Measurements from ENCODE around the gene CNBP. TPM values are rescaled to one million over a fixed set of nuclear protein-coding genes. Genes with fewer than 3 reads are reported as not detected.
"Not testable (repeated sequence)": the region's sequence is repeated elsewhere in the genome, so short reads cannot be mapped to it uniquely, and the experiment has no call there.

Gene CNBP
- total RNA-seq, 1 donor from 2014 or later = 490 TPM

- H3K4me3 ChIP-seq = no peak overlapping the region
- no peaks in the 10 kb centered on the region for H3K9me3 ChIP-seq (replicated peaks)
- peak overlapping the region; percentile 92 for H3K27ac ChIP-seq (replicated peaks)
- H3K4me1 ChIP-seq = peaks cover 40% of the 10 kb centered on the region
- H3K27me3 ChIP-seq (ENCODE audit: low read depth) = no peaks in the 10 kb centered on the region
- TF ChIP-seq CTCF (IDR thresholded peaks at IDR 0.05; ENCODE audit: borderline replicate concordance) = no peak
- DNase-seq = no peak
- intact Hi-C loops (cut with micrococcal nuclease) = no loop called here
- H3K36me3 ChIP-seq = no peaks in the 10 kb centered on the region
Observed at GRCh38 chr3:129197321-129197720, 13.6 kb upstream of the CNBP start.

- H3K27ac ChIP-seq (replicated peaks) = peak overlapping the region; percentile 92
- H3K9me3 ChIP-seq (replicated peaks) = no peaks in the 10 kb centered on the region
- no peak for DNase-seq
- H3K27me3 ChIP-seq (ENCODE audit: low read depth) = no peaks in the 10 kb centered on the region
- intact Hi-C loops (cut with micrococcal nuclease) = no loop called here
- H3K36me3 ChIP-seq = no peaks in the 10 kb centered on the region
- peak overlapping the region; percentile 36 for H3K4me3 ChIP-seq
- TF ChIP-seq CTCF (IDR thresholded peaks at IDR 0.05; ENCODE audit: borderline replicate concordance) = no peak
- H3K4me1 ChIP-seq = peaks cover 43% of the 10 kb centered on the region
Observed at GRCh38 chr3:129196601-129197000, 12.9 kb upstream of the CNBP start.

GRCh38 chr3:129195731-129196256, 12.1 kb upstream of the CNBP start:
- H3K27ac ChIP-seq (replicated peaks) = peak overlapping the region; percentile 92
- H3K4me3 ChIP-seq = peak overlapping the region; percentile 36
- H3K4me1 ChIP-seq = peaks cover 43% of the 10 kb centered on the region
- no peaks in the 10 kb centered on the region for H3K36me3 ChIP-seq
- TF ChIP-seq CTCF (IDR thresholded peaks at IDR 0.05; ENCODE audit: borderline replicate concordance) = no peak
- intact Hi-C loops (cut with micrococcal nuclease) = no loop called here
- no peaks in the 10 kb centered on the region for H3K9me3 ChIP-seq (replicated peaks)
- no peaks in the 10 kb centered on the region for H3K27me3 ChIP-seq (ENCODE audit: low read depth)
- DNase-seq = peak; percentile 32

- H3K27ac ChIP-seq (replicated peaks); DNase-seq; H3K36me3 ChIP-seq; H3K27me3 ChIP-seq (ENCODE audit: low read depth); H3K9me3 ChIP-seq (replicated peaks); intact Hi-C loops (cut with micrococcal nuclease); H3K4me3 ChIP-seq: not testable (repeated sequence)
- peaks cover 28% of the 10 kb centered on the region for H3K4me1 ChIP-seq
Observed at GRCh38 chr3:129189793-129190192, 6.1 kb upstream of the CNBP start.

- TF ChIP-seq CTCF (IDR thresholded peaks at IDR 0.05; ENCODE audit: borderline replicate concordance) = no peak
- no peak for DNase-seq
- H3K4me3 ChIP-seq = no peak overlapping the region
- intact Hi-C loops (cut with micrococcal nuclease) = no loop called here
- H3K27me3 ChIP-seq (ENCODE audit: low read depth) = no peaks in the 10 kb centered on the region
- H3K9me3 ChIP-seq (replicated peaks) = no peaks in the 10 kb centered on the region
- H3K36me3 ChIP-seq = no peaks in the 10 kb centered on the region
- peak overlapping the region; percentile 100 for H3K27ac ChIP-seq (replicated peaks)
- H3K4me1 ChIP-seq = peaks cover 44% of the 10 kb centered on the region
Observed at GRCh38 chr3:129187857-129188256, 4.2 kb upstream of the CNBP start.

- Histone ChIP-seq H3K4me3 (peak overlapping the region; percentile 99), H3K27ac (replicated peaks) (peak overlapping the region; percentile 100), H3K4me1 (peaks cover 59% of the 10 kb centered on the region), H3K27me3 (ENCODE audit: low read depth) (no peaks in the 10 kb centered on the region), H3K36me3 (peaks cover 1% of the 10 kb centered on the region), H3K9me3 (replicated peaks) (no peaks in the 10 kb centered on the region)
- no peak for DNase-seq
- intact Hi-C loops (cut with micrococcal nuclease) = no loop called here
- no peak for TF ChIP-seq CTCF (IDR thresholded peaks at IDR 0.05; ENCODE audit: borderline replicate concordance)
Observed at GRCh38 chr3:129185783-129186182, 2.1 kb upstream of the CNBP start.

- intact Hi-C loops (cut with micrococcal nuclease); H3K9me3 ChIP-seq (replicated peaks); H3K27me3 ChIP-seq (ENCODE audit: low read depth); DNase-seq; H3K36me3 ChIP-seq: not testable (repeated sequence)
- Histone ChIP-seq H3K4me3 (peak overlapping the region; percentile 99), H3K27ac (replicated peaks) (peak overlapping the region; percentile 100), H3K4me1 (peaks cover 67% of the 10 kb centered on the region)
Observed at GRCh38 chr3:129184784-129185542, 1.3 kb upstream of the CNBP start.

Data from left ventricle myocardium inferior (tissue), 1 donor.